ENCODE results near the gene CST9.

GRCh38 chr20:23634985-23635767 is 29.5 kb upstream of the CST9 start:
- TF ChIP-seq EP300 (IDR thresholded peaks at IDR 0.05) (peak; percentile 69), CTCF (IDR thresholded peaks at IDR 0.05) (no peak), POLR2A (IDR thresholded peaks at IDR 0.05) (no peak), POLR2AphosphoS5 (IDR thresholded peaks at IDR 0.05) (no peak)

Measured in suprapubic skin (tissue), 4 donors.